ENCODE results near the gene PAQR8. TPM values are rescaled to one million over a fixed set of nuclear protein-coding genes. Genes with fewer than 3 reads are reported as not detected.

The PAQR8 gene
- total RNA-seq, 1 experiment from 2014 or later: 3.0 TPM

- no peaks in the 10 kb centered on the region for H3K79me1 ChIP-seq (ENCODE audit: insufficient read depth, low read depth, low read length, poor library complexity, severe bottlenecking)
- no peak within 1 kb of the TSS for H2BK5ac ChIP-seq (ENCODE audit: insufficient read length, low read length)
- no peak within 1 kb of the TSS for H3K23ac ChIP-seq (ENCODE audit: insufficient read length, low read depth, low read length)
- Mint-ChIP-seq H3K9me3 (no peaks in the 10 kb centered on the region), H3K4me1 (peaks cover 14 to 24% of the 10 kb centered on the region in 2 experiments), H3K36me3 (ENCODE audit: insufficient read depth in 1 of 3, low read depth in 3 of 3) (no peaks in the 10 kb centered on the region), H3K4me3 (no peak within 1 kb of the TSS), H3K27me3 (ENCODE audit: low read depth) (no peaks in the 10 kb centered on the region), H3K27ac (peak within 1 kb of the TSS in 2 of 3 experiments; percentile 89 to 92; a peak in 6 of 7 replicates)
- no peak within 1 kb of the TSS for H4K8ac ChIP-seq (replicated peaks; ENCODE audit: insufficient read length, low read depth, low read length)
- no peak within 1 kb of the TSS for H2BK20ac ChIP-seq (ENCODE audit: low read depth, low read length, poor library complexity, severe bottlenecking)
- H3K27me3 ChIP-seq (ENCODE audit: insufficient read depth, low read length): no peaks in the 10 kb centered on the region
- no peak within 1 kb of the TSS for H3T11ph ChIP-seq (ENCODE audit: low read length)
- H2BK12ac ChIP-seq (ENCODE audit: insufficient read length, low read depth, low read length): no peak within 1 kb of the TSS
- peak within 1 kb of the TSS; percentile 82; the same call in 1 of the 2 replicates for H3K14ac ChIP-seq (ENCODE audit: insufficient read depth, low read length)
- peak within 1 kb of the TSS; percentile 66 for H3K4me2 ChIP-seq (ENCODE audit: insufficient read depth, insufficient read length, low read length)
- no peak within 1 kb of the TSS for H4K91ac ChIP-seq (ENCODE audit: insufficient read length, low read depth, low read length)
- no peaks in the 10 kb centered on the region for H3K9me3 ChIP-seq (ENCODE audit: control insufficient read depth, low read depth, low read length)
- no peak within 1 kb of the TSS for H2AK5ac ChIP-seq (ENCODE audit: insufficient read length, low read length)
- no peak within 1 kb of the TSS for H4K5ac ChIP-seq (ENCODE audit: insufficient read length, low read depth, low read length)
- H2AFZ ChIP-seq (ENCODE audit: low read length): peak within 1 kb of the TSS; percentile 87
- H3K79me2 ChIP-seq (ENCODE audit: insufficient read depth, low read length): no peaks in the 10 kb centered on the region
- H2BK15ac ChIP-seq (ENCODE audit: low read depth, low read length): no peak within 1 kb of the TSS
- H3K4ac ChIP-seq (ENCODE audit: low read depth, low read length): no peak within 1 kb of the TSS; the same call in 1 of the 2 replicates
- H3K56ac ChIP-seq (ENCODE audit: insufficient read length, low read depth, low read length): no peak within 1 kb of the TSS
- H2BK120ac ChIP-seq (ENCODE audit: low read depth, low read length, poor library complexity, severe bottlenecking): no peak within 1 kb of the TSS
- H4K20me1 ChIP-seq (ENCODE audit: control insufficient read depth, insufficient read depth, insufficient read length): no peaks in the 10 kb centered on the region
- peaks cover 2% of the 10 kb centered on the region; the same call in 1 of the 2 replicates for H3K4me1 ChIP-seq (ENCODE audit: insufficient read depth, low read length)
- peak within 1 kb of the TSS; percentile 82 for H3K18ac ChIP-seq (ENCODE audit: insufficient read length, low read depth, low read length)
- WGBS (ENCODE audit: extremely low coverage, insufficient read length, low lambda C conversion rate): no CpG with 5 or more reads among the region's 57 CpGs
- peak; percentile 98 for DNase-seq
- peaks cover 15% of the 10 kb centered on the region for H3K23me2 ChIP-seq (ENCODE audit: insufficient read length, low read depth, low read length, poor library complexity, severe bottlenecking)
- H3K9ac ChIP-seq (ENCODE audit: extremely low read depth, insufficient read length, low read length): peak within 1 kb of the TSS; percentile 91
- TF ChIP-seq, protein P1, sequence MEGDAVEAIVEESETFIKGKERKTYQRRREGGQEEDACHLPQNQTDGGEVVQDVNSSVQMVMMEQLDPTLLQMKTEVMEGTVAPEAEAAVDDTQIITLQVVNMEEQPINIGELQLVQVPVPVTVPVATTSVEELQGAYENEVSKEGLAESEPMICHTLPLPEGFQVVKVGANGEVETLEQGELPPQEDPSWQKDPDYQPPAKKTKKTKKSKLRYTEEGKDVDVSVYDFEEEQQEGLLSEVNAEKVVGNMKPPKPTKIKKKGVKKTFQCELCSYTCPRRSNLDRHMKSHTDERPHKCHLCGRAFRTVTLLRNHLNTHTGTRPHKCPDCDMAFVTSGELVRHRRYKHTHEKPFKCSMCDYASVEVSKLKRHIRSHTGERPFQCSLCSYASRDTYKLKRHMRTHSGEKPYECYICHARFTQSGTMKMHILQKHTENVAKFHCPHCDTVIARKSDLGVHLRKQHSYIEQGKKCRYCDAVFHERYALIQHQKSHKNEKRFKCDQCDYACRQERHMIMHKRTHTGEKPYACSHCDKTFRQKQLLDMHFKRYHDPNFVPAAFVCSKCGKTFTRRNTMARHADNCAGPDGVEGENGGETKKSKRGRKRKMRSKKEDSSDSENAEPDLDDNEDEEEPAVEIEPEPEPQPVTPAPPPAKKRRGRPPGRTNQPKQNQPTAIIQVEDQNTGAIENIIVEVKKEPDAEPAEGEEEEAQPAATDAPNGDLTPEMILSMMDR (conservative IDR thresholded peaks at IDR 0.05): no peak
- H3K27ac ChIP-seq (ENCODE audit: insufficient read length, low read depth, low read length): no peak within 1 kb of the TSS
Observed at GRCh38 chr6:52419809-52420667, 58.1 kb downstream of the PAQR8 start, which contains the start of gene EFHC1. EFHC1 (plus strand) TSS chr6:52420342; CDS start chr6:52420411, 69 bp downstream.

Data from H9 (cell line).